SK-N-MC (cell line): ENCODE data around the gene GPC5.

Experiments
- EZH2 ChIP-seq: fragments of 200-600 bp; sonication (generic); IDR thresholded peaks from one replicate; pipeline ENCODE4 v1.6.1; 2017; ENCODE audit warnings: antibody characterized with exemption
- POLR2AphosphoS5 ChIP-seq: IDR thresholded peaks from 2 replicates; pipeline ENCODE4 v1.6.1; 2012; ENCODE audit warnings: mild to moderate bottlenecking, low read depth, low read length, borderline replicate concordance

DNA sequence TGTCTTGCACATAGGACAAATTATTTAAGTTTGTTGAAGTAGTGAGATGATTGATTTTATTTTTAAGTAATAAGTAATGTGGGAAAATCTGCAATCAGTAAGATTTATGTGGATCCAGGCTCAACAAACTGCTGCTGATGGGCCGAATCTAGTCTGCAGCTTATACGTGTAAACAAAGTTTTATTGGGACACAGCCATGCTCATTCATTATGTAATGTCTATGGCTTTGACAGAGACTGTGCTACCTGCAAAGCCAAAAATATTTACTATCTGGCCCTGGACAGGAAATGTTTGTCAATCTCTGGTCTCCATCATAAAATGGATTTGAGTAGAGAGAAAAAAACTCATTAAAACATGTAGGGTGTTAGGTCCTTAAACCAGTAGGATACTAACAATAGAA, 728.0 kb downstream of the GPC5 start:
- TF ChIP-seq EZH2 (no peak), POLR2AphosphoS5 (no peak)
